Stimulated activated naive CD8-positive, alpha-beta T cell treated with anti-CD3 and anti-CD28 coated beads, Interleukin-15, Interleukin-2, amounts not matched to agents 100 ng/mL and 50 ng/mL, for 24 hours (primary cell): Measurements from ENCODE around the gene TBL1XR1.

Experiments
- H3K27ac Mint-ChIP-seq: one replicate; pipeline ENCODE4 v1.8.0; 2021; ENCODE audit warnings: mild to moderate bottlenecking, mixed read lengths
- H3K27me3 Mint-ChIP-seq: one replicate; pipeline ENCODE4 v1.8.0; 2021; ENCODE audit warnings: mixed read lengths
- H3K36me3 Mint-ChIP-seq: one replicate; pipeline ENCODE4 v1.8.0; 2021; ENCODE audit warnings: low read depth, mixed read lengths
- H3K4me1 Mint-ChIP-seq: one replicate; pipeline ENCODE4 v1.8.0; 2021; ENCODE audit warnings: low read depth, mixed read lengths
- H3K4me3 Mint-ChIP-seq: one replicate; pipeline ENCODE4 v1.8.0; 2021; ENCODE audit warnings: mild to moderate bottlenecking, mixed read lengths
- H3K9me3 Mint-ChIP-seq: one replicate; pipeline ENCODE4 v1.8.0; 2021; ENCODE audit warnings: mixed read lengths

The TBL1XR1 gene

GRCh38 chr3:177197041-177197726 is at the start of gene TBL1XR1:
TBL1XR1 (minus strand) TSS chr3:177197482; CDS start chr3:177064977, 132,505 bp downstream.
- no peaks in the 10 kb centered on the region for H3K27me3 Mint-ChIP-seq
- H3K36me3 Mint-ChIP-seq: peaks cover 29% of the 10 kb centered on the region
- peaks cover 70% of the 10 kb centered on the region for H3K4me1 Mint-ChIP-seq
- H3K9me3 Mint-ChIP-seq: no peaks in the 10 kb centered on the region
- peak within 1 kb of the TSS; percentile 99 for H3K27ac Mint-ChIP-seq
- peak within 1 kb of the TSS; percentile 97 for H3K4me3 Mint-ChIP-seq

- Mint-ChIP-seq H3K36me3 (no peaks in the 10 kb centered on the region), H3K9me3 (peaks cover 4% of the 10 kb centered on the region), H3K4me3 (no peak overlapping the region), H3K27ac (no peak overlapping the region), H3K4me1 (peaks cover 5% of the 10 kb centered on the region), H3K27me3 (no peaks in the 10 kb centered on the region)
Measured at GRCh38 chr3:177245250-177245649, 48.0 kb upstream of the TBL1XR1 start.

- Mint-ChIP-seq H3K4me3 (no peak overlapping the region), H3K4me1 (peaks cover 5% of the 10 kb centered on the region), H3K27ac (no peak overlapping the region), H3K9me3 (peaks cover 4% of the 10 kb centered on the region), H3K36me3 (no peaks in the 10 kb centered on the region), H3K27me3 (no peaks in the 10 kb centered on the region)
Measured at GRCh38 chr3:177244606-177245005, 47.3 kb upstream of the TBL1XR1 start.

- Mint-ChIP-seq H3K4me1 (peaks cover 13% of the 10 kb centered on the region), H3K4me3 (no peak overlapping the region), H3K36me3 (no peaks in the 10 kb centered on the region), H3K27ac (no peak overlapping the region), H3K9me3 (no peaks in the 10 kb centered on the region), H3K27me3 (no peaks in the 10 kb centered on the region)
Measured at GRCh38 chr3:177238686-177239216, 41.5 kb upstream of the TBL1XR1 start.

GRCh38 chr3:177237206-177237605 is 39.9 kb upstream of the TBL1XR1 start:
- peaks cover 13% of the 10 kb centered on the region for H3K4me1 Mint-ChIP-seq

GRCh38 chr3:177236704-177237103 is 39.4 kb upstream of the TBL1XR1 start:
- peak overlapping the region; percentile 83 for H3K27ac Mint-ChIP-seq
- no peaks in the 10 kb centered on the region for H3K9me3 Mint-ChIP-seq
- H3K36me3 Mint-ChIP-seq: no peaks in the 10 kb centered on the region
- no peaks in the 10 kb centered on the region for H3K27me3 Mint-ChIP-seq
- H3K4me1 Mint-ChIP-seq: peaks cover 13% of the 10 kb centered on the region
- H3K4me3 Mint-ChIP-seq: no peak overlapping the region

More at GRCh38 chr3:177237206-177237605, 39.9 kb upstream of the TBL1XR1 start:
- Mint-ChIP-seq H3K4me3 (no peak overlapping the region), H3K36me3 (no peaks in the 10 kb centered on the region), H3K9me3 (no peaks in the 10 kb centered on the region), H3K27ac (no peak overlapping the region), H3K27me3 (no peaks in the 10 kb centered on the region)

- no peaks in the 10 kb centered on the region for H3K27me3 Mint-ChIP-seq
- H3K4me1 Mint-ChIP-seq: peaks cover 13% of the 10 kb centered on the region
- no peaks in the 10 kb centered on the region for H3K36me3 Mint-ChIP-seq
- no peak overlapping the region for H3K27ac Mint-ChIP-seq
- no peak overlapping the region for H3K4me3 Mint-ChIP-seq
- H3K9me3 Mint-ChIP-seq: peaks cover 4% of the 10 kb centered on the region
Measured at GRCh38 chr3:177234121-177234520, 36.8 kb upstream of the TBL1XR1 start.

- Mint-ChIP-seq H3K4me1 (peaks cover under 1% of the 10 kb centered on the region), H3K27me3 (no peaks in the 10 kb centered on the region), H3K9me3 (peaks cover 4% of the 10 kb centered on the region), H3K4me3 (no peak overlapping the region), H3K36me3 (no peaks in the 10 kb centered on the region), H3K27ac (no peak overlapping the region)
Measured at GRCh38 chr3:177231242-177231641, 34.0 kb upstream of the TBL1XR1 start.

GRCh38 chr3:177230641-177231040 is 33.4 kb upstream of the TBL1XR1 start:
- Mint-ChIP-seq H3K4me3 (no peak overlapping the region), H3K36me3 (no peaks in the 10 kb centered on the region), H3K4me1 (peaks cover 2% of the 10 kb centered on the region), H3K27ac (no peak overlapping the region), H3K27me3 (no peaks in the 10 kb centered on the region), H3K9me3 (peaks cover 4% of the 10 kb centered on the region)

GRCh38 chr3:177229791-177230190 is 32.5 kb upstream of the TBL1XR1 start:
- Mint-ChIP-seq H3K36me3 (no peaks in the 10 kb centered on the region), H3K4me1 (peaks cover 2% of the 10 kb centered on the region), H3K4me3 (no peak overlapping the region), H3K9me3 (peaks cover 4% of the 10 kb centered on the region), H3K27me3 (no peaks in the 10 kb centered on the region), H3K27ac (no peak overlapping the region)

- Mint-ChIP-seq H3K36me3 (no peaks in the 10 kb centered on the region), H3K4me3 (no peak overlapping the region), H3K27ac (no peak overlapping the region), H3K9me3 (peaks cover 4% of the 10 kb centered on the region), H3K27me3 (no peaks in the 10 kb centered on the region), H3K4me1 (peaks cover 11% of the 10 kb centered on the region)
Measured at GRCh38 chr3:177228601-177229190, 31.4 kb upstream of the TBL1XR1 start.

- no peaks in the 10 kb centered on the region for H3K27me3 Mint-ChIP-seq
- H3K36me3 Mint-ChIP-seq: no peaks in the 10 kb centered on the region
- H3K4me3 Mint-ChIP-seq: no peak overlapping the region
- H3K4me1 Mint-ChIP-seq: peaks cover 30% of the 10 kb centered on the region
- H3K27ac Mint-ChIP-seq: no peak overlapping the region
- H3K9me3 Mint-ChIP-seq: peaks cover 3% of the 10 kb centered on the region
Measured at GRCh38 chr3:177224414-177224813, 27.1 kb upstream of the TBL1XR1 start.

- no peaks in the 10 kb centered on the region for H3K36me3 Mint-ChIP-seq
- no peaks in the 10 kb centered on the region for H3K9me3 Mint-ChIP-seq
- H3K27me3 Mint-ChIP-seq: no peaks in the 10 kb centered on the region
- H3K4me3 Mint-ChIP-seq: no peak overlapping the region
- H3K27ac Mint-ChIP-seq: no peak overlapping the region
- H3K4me1 Mint-ChIP-seq: peaks cover 30% of the 10 kb centered on the region
Measured at GRCh38 chr3:177221744-177222143, 24.5 kb upstream of the TBL1XR1 start.

GRCh38 chr3:177220136-177220974 is 23.1 kb upstream of the TBL1XR1 start:
- no peaks in the 10 kb centered on the region for H3K9me3 Mint-ChIP-seq
- H3K4me1 Mint-ChIP-seq: peaks cover 27% of the 10 kb centered on the region
- H3K4me3 Mint-ChIP-seq: no peak overlapping the region
- H3K27ac Mint-ChIP-seq: no peak overlapping the region
- H3K27me3 Mint-ChIP-seq: no peaks in the 10 kb centered on the region
- no peaks in the 10 kb centered on the region for H3K36me3 Mint-ChIP-seq
